GM15510 (cell line): ENCODE measurements around the gene SLTM.

Experiments
- POLR2A ChIP-seq: IDR thresholded peaks from 3 replicates; pipeline ENCODE4 v1.6.1; 2011; ENCODE audit warnings: borderline replicate concordance; ENCODE audit not compliant: insufficient read length; ENCODE audit errors: extremely low read depth

Gene SLTM

GRCh38 chr15:58864602-58865424, 68.7 kb downstream of the SLTM start:
- no peak for TF ChIP-seq POLR2A

- no peak for TF ChIP-seq POLR2A
Observed at GRCh38 chr15:58862326-58862725, 71.2 kb downstream of the SLTM start.

GRCh38 chr15:58856086-58856485, 77.4 kb downstream of the SLTM start:
- TF ChIP-seq POLR2A = no peak

GRCh38 chr15:58854593-58854992, 78.9 kb downstream of the SLTM start:
- no peak for TF ChIP-seq POLR2A

- no peak for TF ChIP-seq POLR2A
Observed at GRCh38 chr15:58852347-58852746, 81.1 kb downstream of the SLTM start.

- no peak for TF ChIP-seq POLR2A
Observed at GRCh38 chr15:58842713-58843396, 90.6 kb downstream of the SLTM start.

GRCh38 chr15:58840048-58840447, 93.4 kb downstream of the SLTM start:
- TF ChIP-seq POLR2A = no peak

- TF ChIP-seq POLR2A = no peak
Observed at GRCh38 chr15:58839485-58839884, 94.0 kb downstream of the SLTM start.

- no peak for TF ChIP-seq POLR2A
Observed at GRCh38 chr15:58830556-58830955, 102.9 kb downstream of the SLTM start.
